GM19467 (cell line): ENCODE data around the gene CEND1.
"Not testable (repeated sequence)": the region's sequence is repeated elsewhere in the genome, so short reads cannot be mapped to it uniquely, and the experiment has no call there.

Experiments
- ATAC-seq: cut with Tn5 transposase; IDR thresholded peaks from one replicate; pipeline ENCODE4 v1.9.1; 2021; ENCODE audit warnings: mild to moderate bottlenecking, moderate library complexity; ENCODE audit not compliant: unreplicated experiment

CEND1 gene

DNA sequence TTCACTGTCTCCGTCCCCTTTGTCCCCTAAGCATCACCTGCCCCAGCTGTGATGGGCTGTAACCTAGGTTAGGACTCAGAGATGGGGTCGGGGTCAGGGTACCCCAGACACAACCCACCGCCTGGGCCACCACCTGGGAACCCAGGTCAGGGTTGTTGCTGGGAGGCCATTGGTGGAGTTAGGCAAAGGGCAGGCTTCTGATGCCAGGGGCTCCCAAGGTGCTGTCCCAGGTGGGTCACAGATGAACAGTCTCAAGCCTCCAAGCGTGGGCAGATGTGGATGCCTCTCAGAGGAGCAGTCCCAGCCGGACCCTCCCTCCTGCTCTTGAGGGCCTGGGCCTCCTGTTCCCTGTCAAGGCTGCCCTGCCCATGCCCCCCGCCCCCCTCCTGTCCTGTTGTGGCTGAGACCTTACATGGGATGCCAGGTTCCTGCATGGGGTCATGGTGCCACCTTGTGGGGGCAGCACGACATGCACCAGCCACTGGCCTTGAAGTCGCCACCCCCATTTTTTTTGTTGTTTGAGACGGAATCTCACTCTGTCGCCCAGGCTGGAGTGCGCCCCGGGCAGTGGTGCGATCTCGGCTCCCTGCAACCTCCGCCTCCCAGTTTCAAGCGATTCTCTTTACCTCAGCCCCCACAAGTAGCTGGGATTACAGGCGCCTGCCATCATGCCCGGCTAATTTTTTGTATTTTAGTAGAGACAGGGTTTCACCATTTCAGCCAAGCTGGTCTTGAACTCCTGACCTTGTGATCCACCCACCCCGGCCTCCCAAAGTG, 24.7 kb downstream of the CEND1 start:
- ATAC-seq: no peak

DNA sequence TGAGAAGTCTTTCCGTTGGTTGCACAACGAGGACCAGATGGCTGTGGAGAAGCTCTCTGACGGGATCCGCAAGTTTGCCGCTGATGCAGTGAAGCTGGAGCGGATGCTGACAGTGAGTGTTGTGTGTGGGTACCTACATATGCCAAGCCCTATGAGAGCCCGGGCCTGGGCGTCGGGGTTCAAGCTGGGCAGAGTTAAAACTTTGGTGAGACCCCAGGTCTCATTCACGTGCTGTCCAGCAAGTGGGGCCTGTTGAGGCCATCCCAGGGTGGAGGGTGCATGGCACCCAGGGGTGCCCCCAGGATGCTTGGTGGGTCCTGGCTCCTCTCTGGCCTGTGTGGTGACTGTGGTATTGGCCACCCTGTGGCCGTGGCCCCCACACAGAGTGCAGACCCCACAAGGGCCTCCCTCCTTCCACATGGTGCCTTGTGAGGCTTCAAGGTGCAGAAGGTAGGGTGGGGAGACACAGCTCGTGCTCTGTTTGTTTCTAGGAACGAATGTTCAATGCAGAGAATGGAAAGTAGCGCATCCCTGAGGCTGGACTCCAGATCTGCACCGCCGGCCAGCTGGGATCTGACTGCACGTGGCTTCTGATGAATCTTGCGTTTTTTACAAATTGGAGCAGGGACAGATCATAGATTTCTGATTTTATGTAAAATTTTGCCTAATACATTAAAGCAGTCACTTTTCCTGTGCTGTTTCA, 25.4 kb downstream of the CEND1 start:
- no peak for ATAC-seq

DNA sequence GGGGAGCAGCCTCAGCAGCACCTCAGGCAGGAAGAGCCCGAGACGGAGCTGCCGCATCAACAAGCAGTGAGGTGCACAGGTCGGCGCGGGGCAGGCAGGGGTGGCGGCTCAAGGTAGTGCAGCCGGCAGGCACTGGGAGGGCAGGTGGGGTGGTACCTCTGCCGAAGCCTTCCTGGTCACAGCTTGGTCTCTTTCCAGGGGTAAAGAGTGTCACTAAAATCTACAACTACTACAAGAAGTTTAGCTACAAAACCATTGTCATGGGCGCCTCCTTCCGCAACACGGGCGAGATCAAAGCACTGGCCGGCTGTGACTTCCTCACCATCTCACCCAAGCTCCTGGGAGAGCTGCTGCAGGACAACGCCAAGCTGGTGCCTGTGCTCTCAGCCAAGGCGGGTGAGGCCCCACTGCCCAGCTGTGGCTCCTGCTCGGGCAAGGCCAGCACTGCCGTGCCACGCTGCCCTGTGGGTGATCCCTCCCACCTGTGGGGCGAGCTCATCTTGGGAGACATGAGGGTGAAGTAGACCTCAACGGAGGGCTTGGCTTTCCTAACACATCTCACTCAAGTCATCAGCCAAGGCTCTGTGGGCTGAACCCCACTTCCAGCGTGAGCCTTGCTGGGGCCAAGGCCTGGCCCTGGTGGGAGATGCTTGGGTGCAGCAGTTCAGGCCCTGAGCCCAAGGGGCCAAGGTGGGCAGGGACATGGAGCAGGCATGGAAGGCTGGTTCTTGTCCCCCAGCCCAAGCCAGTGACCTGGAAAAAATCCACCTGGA, 26.2 kb downstream of the CEND1 start:
- no peak for ATAC-seq

DNA sequence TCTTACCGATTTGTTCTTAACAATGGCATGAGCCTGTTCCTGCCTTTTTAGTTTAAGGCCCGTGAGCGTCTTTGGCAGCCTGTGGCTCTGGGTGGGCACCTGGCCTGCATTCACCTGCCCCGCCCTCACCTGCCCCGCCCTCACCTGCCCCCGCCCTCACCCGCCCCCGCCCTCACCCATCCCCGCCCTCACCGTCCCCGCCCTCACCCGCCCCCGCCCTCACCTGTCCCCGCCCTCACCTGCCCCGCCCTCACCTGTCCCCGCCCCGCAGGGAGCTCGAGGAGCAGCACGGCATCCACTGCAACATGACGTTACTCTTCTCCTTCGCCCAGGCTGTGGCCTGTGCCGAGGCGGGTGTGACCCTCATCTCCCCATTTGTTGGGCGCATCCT, 26.8 kb downstream of the CEND1 start:
- ATAC-seq: no peak

DNA sequence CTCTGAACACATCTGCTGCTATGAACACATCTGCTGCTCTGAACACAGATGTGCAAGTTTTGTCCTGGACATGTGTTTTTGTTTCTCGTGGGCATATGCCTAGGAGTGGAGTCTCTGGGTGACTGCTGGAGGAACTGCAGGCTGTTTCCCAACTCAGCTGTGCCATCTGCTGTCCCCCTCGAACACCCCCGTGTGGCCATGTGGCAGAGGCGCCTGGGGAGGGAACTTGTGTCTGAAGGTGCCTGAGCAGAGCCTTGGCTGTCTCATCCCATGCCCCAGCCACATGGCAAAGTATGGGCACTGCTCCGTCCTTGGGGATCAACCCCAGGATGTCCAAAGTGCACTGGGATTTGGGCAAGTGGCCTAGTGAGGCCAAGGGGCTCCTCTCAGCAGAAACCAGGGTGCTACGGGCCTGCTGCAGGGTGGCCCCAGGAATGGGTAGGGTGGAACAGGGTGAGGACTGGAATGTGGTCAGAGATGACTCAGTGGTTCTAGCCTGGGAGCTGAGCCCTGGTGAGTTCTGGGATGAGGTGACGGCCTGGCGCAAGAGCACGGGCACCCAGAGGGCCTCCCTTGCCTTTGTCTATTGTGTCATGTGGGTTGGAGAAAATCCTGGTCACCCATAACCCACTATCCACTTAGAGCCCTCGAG, 27.3 kb downstream of the CEND1 start:
- ATAC-seq: no peak

DNA sequence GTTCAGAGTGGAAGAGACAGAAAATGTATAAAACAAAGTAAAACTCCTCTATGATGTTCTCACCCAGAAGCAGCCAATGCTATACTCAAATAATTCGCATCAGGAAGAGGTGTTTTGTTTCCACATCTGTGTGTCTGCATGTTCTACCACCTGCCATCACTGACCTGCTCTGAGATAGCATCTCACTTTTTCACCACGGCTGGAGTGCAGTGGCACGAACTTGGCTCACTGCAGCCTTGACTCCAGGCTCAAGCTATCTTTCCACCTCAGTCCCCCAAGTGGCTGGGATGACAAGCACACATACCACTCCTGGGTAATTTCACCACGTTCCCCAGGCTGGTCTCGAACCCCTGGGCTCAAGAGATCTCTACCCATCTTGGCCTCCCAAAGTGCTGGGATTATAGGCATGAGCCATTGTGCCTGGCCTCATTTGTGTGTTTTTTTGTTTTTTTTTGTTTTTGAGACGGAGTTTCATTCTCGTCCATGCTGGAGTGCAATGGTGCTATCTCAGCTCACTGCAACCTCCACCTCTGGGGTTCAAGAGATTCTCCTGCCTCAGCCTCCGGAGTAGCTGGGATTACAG, 28.3 kb downstream of the CEND1 start:
- no peak for ATAC-seq

DNA sequence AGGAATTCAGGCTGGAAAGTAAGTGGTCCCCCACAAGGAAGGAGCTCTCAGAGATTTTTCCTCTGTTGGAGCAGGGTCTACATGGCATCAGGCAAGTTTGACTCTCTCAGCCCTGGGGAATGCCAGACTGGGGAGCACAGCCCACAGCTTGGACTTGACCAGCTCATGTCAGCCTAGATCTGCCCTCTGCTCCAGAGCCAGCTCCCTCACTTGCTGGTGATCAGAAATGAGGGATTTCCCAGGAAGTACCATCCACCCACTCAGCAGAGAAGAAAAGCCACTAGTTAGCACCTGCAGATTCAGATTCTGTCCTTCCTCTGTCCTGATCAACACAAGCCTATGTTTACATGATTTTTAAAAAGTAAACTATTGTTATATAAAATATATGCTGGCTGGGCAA, 29.7 kb downstream of the CEND1 start:
- no peak for ATAC-seq

DNA sequence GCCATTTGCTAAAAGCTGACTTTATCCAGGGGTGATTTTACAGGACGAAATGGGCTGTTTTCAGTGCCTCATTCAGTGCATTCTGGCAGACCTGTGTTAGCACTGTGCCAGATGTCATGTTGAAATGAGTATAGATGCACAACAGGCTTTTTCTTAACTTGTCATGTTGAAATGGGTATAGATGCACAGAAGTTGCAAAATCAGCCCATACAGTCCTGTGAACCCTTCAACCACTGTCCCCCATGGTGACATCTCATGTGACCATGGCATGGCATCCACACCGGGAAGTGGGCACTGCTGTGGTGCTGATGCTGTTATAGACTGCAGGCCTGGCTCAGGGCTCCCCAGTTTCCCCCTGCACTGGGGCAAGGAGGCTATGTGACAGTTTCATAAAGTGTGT, 40.2 kb downstream of the CEND1 start:
- no peak for ATAC-seq

DNA sequence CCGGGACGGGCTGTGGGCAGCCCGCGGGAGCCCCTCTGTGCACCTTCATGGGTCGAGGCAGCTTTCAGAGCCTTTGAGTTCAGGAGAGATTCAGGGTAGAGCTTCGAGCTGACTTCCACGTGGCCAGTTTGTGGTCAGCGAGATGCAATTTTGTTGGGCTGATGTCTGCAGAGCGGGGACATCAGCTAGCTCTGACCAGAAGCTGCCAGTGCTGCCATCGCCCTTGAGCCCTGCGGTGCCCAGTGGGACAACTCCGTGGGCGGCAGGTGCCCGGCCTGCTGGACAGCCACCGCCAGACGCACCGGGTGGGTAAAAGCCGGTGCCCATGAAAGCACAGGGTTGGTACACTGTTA, 41.9 kb downstream of the CEND1 start:
- no peak for ATAC-seq

DNA sequence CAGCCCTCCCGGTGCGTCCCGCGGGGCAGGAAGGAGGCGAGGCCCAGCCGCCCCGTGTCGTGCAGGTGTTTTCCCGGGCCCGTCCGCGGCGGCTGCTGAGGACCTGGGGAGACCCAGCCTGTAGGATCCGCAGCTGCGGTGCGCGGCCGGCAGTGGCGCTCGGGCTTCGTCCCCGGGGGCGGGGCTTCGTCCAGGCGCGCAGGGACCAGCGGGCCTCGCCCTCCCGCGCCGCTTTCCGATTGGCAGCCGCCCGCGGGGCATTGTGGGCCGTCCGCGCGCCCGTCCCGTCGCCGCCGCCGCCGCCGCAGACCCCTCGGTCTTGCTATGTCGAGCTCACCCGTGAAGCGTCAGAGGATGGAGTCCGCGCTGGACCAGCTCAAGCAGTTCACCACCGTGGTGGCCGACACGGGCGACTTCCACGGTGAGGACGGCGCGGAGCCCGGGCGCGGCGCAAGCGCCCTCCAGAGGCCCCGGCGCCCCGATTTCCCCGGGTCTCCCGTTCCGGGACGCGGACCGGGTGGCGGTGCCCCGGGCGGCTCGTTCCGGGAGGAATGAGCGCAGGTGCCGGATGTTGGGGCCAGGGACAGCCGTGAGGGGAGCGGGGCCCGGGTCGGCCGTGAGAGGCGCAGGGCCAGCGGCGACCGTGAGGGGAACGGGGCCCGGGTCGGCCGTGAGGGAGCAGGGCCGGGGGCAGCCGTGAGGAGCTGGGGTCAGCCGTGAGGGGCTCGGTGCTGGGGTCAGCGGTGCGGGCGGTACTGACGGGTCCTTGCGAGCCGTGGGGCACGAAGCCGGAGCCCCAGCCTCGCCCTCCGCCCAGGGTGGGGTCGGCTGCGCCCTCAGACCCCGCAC, 42.5 kb downstream of the CEND1 start, which contains the start of gene TALDO1:
Gene TALDO1 (plus strand): TSS at position 307 of the 849 bp plus-strand sequence. CDS start 18 bp downstream, at position 325.
- peak; percentile 80 for ATAC-seq

DNA sequence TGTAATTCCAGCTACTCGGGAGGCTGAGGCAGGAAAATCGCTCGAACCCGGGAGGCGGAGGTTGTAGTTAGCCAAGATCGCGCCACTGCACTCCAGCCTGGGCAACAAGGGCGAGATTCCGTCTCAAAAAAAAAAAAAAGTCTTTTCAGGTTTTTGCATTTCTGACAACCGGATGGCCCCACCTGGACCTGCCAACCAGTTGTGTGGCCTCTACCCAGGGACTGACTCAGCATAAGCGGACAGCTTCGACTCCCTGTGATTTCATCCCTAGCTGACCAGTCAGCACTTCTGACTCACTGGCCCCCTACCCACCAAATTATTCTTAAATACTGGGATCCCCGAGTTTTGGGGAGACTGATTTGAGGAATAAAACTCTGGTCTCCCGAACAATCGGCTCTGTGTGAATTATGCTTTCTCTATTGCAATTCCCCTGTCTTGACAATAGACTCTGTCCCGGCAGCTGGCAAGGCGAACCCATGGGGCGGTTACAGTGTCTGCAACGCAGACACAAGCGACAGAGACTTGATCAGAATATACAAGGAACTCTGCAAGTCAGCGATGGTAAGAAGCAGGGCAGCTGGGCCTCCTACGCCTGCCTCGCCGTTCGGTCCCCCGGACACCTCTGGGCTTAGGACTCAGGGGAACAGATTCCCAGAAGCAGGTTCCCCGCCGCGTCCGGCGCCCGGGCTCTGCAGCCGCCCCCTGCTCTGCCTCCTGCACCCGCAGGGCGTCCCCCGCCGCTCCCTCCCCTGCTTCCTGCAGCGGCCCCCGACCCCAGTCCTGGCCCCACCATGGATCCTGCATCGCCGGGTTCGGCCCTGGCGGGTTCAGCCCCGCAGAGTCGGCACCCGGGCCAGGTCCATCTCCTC, 43.4 kb downstream of the CEND1 start:
- peak; percentile 25 for ATAC-seq

DNA sequence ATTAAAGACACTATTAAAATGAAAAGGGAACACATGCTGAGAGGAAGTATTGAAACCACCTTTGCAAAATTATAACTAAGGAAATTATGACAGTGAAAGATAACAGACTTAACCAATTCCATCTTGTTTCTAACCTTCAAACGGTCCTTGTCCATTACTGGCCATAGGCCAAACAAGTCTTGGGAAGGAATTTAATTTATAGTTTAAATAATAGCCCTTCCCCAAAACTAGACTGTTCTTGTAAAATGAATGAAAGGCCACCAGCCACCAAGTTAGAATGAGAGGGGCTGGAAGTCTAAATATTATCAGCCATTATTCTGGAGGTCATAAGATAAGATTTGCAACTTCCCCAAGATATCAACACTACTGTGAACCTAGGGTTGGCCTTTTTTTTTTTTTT, 44.5 kb downstream of the CEND1 start:
- ATAC-seq: no peak

DNA sequence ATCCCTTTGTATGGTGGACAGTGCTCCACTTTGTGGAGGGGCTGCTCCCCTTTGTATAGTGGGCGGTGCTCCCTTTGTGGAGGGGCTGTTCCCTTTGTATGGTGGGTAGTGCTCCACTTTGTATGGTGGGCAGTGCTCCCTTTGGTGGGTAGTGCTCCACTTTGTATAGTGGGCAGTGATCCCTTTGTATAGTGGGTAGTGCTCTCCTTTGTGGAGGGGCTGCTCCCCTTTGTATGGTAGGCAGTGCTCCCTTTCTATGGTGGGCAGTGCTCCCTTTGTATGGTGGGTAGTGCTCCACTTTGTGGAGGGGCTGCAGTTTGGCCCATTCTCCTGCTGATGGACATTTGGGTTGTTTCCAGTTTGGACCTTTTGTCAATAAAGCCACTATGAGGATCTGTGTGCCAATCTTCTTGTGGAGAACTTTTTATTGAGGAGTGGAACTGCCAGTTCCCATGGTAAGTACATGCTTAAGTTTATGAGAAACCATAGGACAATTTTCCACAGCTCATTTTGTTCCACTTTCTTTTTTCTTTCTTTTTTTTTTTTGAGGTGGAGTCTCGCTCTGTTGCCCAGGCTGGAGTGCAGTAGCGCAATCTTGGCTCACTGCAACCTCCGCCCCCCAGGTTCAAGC, 47.2 kb downstream of the CEND1 start:
- ATAC-seq: no peak

DNA sequence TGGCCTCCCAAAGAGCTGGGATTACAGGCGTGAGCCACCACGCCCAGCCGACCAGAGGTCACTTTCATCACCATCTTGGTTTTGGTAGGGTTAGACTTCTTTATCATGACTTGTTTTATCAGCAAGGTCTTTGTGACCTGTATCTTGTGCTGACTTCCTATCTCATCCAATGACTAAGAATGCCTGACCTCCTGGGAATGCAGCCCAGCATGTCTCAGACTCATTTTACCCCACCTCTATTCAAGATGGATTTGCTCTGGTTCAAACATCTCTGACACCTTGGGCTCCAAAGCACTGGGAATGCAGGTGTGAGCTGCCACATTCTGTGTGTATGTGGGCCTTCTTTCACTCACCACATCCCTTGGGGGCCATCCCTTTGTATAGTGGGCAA, 47.7 kb downstream of the CEND1 start:
- no peak for ATAC-seq

DNA sequence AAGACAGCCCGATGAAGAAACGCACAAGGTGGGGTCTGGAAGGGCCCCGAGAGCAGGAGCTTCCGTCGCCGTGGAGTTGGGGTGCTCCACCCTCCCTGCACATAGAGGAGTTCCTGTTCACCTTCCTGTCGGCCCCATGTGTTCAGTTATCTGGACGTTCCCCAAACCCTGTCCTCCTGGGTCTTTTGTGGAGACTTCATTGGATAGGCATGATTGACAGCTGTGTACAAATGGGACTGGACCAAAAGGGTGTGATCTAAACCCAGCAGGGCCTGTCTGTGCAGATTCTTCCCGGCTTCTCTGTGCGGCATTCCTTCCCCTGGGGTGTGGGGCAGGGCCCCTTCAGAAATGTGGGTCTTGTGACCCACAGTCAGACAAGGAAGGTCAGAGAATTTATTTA, 52.0 kb downstream of the CEND1 start:
- ATAC-seq: not testable (repeated sequence)

DNA sequence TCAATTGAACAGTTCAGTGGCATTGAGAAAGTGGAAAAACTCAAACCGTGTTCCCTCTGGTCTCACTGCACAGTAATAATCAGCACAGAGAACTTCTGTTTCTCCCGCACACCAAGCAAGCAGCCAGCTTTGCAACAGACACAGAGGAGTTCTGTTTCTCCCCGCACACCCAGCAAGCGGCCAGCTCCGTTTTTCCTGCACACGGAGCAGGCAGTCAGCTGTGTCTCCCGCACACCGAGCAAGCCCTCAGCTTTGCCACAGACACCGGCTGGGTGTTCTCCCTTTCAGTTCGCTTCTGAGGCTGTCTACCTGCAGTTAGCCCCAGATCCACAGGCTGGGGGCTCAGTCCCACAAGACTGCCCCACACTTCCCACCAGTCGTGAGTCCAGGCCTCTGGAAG, 52.5 kb downstream of the CEND1 start:
- no peak for ATAC-seq
